HTERT RPE-1 (cell line): Measurements from ENCODE around the gene ERLIN1.

Experiments
- in situ Hi-C: fragments of 300-500 bp; cut with MboI; formaldehyde crosslinking; loops from 4 replicates; pipeline ENCODE4 v1.14.3; 2020; ENCODE audit warnings: low sequenced_read_pairs

The ERLIN1 gene

DNA sequence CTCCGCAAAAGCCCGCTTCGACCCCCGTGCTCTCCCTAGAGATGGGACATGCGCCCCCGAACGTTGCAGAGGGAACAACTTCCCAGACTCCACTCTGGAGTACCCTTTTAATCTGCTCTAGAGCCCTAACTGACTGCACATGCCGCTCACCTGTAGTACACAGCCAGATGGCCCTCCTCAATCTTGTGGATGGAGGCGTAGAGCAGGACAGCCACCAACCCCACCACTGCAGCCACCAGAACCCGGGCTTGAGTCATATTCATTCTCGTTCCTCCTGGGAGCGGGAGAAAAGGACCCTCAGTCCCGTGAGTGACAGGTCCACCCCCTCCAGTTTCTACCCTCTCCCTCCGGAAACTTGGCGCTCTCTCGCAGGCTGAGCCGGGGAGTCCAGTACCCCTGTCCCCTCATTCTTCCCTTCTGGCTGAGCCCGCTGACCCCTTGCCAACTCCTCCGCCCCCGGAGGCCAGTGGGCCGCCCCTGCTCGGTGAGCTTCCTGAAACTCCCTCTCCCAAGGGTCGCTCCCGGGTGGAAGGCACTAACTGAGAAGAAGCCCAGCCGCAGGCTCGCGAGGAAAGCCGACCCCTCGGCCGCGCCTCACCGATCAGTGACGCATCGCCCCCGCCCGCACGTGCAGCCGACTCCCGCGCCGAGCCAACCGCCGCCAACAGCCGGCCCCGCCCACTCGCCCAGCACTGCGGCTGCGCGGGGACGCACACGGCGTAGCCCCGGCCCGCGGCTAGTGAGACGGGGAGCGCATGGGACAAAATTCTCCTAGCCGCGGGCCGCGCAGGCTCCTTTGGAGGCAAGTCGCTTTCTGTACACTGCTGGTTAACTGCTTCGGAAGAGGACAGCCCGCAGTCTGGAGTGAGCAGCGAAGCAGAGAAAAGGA lies at the start of gene ERLIN1:
Gene ERLIN1, minus strand, starts transcription at position 666 of the 889 bp plus-strand sequence. Its CDS starts 403 bp downstream, at position 263.
- in situ Hi-C loops = no loop called here

DNA sequence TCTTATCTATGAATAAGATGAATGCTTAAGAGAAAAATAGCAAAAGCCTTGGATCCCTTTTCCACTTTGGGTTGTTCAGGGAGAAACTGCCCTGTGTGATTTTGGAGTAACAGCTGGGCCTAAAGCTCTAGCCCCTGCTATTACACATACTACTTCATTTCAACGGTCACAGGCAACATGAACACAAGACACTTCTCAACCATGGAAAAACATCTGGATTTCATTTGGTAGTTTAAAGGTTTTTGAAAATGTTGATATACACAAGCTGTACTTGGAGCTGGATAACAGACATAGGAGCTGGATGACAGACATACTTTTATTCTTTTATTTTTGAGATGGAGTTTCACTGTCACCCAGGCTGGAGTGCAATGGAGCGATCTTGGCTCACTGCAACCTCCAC lies 46.3 kb upstream of the ERLIN1 start:
- in situ Hi-C loops = no loop called here

DNA sequence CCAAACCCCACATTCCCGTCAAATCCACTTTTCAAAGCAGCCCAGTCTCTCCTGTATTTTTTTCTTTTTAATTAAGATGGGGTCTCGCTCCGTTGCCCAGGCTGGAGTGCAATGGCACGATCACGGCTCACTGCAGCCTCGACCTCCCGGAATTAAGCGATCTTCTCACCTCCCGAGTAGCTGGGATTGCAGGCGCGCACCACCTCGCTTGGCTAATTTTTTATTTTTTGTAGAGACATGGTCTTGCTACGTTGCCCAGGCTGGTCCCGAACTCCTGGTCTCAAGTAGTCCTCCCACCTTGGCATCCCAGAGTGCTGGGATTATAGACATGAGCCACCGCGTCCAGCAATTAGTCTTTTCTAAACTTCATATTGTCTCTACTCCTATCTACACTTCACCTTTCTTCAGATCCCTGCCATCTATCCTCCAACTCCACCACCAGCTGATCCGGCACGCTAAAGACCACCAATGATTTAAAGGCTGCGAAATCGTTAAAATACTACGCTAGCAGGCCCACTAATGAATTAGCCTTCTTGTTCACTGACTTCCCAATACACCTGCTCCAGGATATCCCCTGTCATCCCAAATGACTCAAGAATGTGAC lies 44.1 kb upstream of the ERLIN1 start:
- in situ Hi-C loops = no loop called here

DNA sequence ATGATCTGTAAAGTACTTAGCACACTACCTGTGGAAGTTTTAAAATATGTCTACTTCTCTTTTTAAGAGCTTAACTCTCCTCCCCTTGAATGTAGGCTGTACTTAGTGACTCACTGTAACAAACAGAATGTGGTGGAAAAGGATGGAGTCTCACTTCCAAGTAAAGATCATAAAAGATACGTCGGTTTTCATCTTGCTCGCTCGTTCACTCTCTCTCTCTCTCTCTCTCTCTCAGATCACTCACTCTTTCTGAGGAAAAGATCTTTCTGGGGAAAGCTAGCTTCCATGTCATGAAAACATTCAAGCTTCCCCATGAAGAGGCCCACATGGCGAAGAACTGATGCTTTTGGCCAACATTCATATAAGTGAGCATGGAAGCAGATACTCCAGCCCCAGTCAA lies 38.0 kb upstream of the ERLIN1 start:
- in situ Hi-C loops = no loop called here

DNA sequence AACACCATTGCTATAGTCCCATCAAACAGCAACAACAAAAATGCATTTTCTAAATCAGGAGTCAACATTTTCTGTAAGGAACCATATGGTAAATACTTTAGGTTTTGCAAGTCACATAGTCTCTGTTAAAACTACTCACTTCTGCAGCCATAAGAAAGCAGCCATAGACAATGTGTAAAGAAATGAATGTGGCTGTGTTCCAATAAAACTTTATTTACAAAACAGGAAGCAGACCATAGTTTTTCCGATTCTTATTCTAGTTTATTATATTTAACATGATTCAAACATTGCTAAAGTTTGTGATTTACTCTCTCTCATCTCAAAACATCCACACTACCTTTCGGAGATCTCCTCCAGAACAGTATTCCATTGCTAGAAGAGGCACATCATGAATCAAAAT lies 36.7 kb upstream of the ERLIN1 start:
- in situ Hi-C loops = no loop called here

DNA sequence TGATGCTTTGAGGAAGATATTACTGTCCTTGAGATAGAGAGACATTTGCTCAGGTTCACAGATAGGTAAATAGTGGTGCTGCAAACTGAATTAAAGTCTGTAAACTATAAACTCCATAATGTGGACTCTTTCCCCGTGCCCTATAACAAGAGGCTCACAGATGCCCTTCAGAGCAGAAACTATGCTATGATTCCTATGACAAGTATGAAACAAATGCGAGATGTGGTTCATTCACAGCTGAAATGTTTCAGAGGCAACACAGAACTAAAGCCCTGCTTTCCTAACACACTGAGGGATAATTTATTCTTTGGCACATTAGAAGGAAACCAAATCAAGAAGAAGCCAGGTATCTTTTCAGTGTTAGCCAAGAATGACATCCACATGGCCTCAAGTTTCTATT lies 30.2 kb upstream of the ERLIN1 start:
- in situ Hi-C loops = no loop called here

DNA sequence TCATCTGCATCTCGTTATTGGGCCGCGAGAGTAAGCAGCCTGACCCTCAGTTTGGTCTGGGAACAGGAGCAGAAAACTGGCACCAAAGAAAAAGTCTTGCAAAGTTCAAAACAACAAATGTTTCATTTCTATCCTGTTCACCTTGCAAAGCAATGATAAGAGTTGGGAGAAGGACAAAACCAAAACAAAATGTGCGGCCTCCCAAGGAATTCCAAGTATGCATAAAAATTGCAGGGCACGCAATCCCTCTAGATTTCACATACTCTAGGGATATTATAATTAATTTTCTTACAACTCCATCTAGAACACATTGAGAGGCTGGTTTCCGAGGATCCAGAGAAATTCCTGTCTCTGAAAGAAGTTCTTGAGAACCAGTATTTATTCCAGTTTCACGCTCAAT lies 23.5 kb upstream of the ERLIN1 start:
- in situ Hi-C loops = no loop called here

DNA sequence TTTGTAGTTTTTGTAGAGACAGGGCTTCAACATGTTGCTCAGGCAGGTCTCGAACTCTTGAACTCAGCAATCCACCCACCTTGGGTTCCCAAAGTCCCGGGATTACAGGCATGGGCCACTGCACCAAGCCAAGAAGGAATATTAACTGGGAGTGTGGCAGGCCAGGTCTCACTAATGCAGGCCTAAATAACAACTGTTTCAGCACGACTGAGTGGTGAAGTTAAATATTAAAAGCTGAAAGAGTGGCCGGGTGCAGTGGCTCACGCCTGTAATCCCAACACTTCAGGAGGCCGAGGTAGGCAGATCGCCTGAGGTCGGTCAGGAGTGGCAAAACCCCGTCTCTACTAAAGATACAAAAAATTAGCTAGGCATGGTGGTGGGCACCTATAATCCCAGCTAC lies 22.4 kb upstream of the ERLIN1 start:
- in situ Hi-C loops = no loop called here

DNA sequence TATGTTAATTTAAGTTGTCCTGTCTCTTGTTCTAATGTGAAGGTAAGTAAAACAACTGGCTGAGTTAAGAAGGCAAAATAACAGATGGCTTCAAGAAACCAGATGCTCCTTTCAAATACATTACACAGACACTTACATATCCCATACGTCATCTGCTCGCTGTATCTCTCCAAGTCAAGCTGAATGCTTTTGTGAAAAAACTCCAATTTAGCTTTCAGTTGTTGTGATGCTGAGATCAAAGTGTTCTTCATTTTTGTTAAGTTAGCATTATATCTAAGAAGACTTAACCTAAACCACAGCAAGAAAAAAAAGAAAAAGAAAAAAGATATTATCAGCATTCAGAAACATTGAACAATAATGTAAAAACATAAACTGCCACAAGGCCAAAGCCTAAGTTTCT lies 18.5 kb upstream of the ERLIN1 start:
- in situ Hi-C loops = no loop called here

DNA sequence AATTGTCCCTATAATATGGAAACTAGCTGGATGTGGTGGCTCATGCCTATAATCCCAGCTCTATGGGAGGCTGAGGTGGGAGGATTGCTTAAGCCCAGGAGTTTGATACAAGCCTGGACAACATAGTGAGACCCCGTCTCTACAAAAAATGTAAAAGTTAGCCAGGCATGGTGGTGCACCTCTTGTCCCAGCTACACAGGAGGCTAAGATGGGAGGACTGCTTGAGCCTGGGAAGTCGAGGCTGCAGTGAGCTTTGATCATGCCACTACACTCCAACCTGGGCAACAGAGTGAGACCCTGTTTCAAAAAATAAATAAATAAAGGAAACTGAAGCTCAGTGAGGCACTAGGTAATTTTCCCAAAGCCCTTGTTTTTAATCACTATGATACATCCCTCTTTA lies 15.7 kb upstream of the ERLIN1 start:
- in situ Hi-C loops = no loop called here

DNA sequence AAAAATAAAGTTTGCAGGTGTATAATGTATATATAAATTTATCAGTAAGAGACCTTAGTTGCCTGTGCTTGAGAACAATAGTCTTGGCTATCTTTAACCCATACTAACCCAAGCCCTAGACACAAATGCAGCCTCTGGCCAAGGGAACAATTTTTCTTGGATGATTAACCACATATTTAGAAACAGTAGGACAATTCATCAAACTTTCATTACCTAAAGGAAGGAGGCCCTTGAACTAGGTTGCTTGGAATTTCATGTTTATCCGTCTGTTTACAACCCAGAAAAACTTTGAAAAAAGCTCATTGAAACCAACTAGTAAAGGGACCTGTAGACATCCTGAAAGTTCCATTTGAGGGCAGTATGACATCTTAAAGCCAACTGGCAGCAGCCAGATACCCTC lies 8.9 kb upstream of the ERLIN1 start:
- in situ Hi-C loops = no loop called here

DNA sequence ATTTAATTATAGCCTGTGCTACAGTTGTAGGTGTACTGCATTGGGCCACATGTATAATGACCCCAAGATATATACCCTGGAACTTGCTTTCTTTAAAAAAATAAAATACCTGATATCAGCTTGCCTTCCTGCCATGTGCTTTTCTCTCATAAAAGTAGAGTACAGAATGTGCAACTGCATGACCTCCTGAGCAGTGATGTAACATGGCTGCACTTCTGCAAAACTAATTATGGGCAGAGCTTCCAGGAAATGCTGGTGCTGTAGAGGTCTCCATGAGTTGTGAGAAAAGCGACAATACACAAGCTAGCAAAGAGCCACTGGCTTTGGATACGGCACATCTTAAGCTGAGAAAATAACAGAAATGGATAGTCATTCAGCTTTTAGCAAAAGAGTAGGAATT lies 6.5 kb upstream of the ERLIN1 start:
- in situ Hi-C loops = no loop called here

DNA sequence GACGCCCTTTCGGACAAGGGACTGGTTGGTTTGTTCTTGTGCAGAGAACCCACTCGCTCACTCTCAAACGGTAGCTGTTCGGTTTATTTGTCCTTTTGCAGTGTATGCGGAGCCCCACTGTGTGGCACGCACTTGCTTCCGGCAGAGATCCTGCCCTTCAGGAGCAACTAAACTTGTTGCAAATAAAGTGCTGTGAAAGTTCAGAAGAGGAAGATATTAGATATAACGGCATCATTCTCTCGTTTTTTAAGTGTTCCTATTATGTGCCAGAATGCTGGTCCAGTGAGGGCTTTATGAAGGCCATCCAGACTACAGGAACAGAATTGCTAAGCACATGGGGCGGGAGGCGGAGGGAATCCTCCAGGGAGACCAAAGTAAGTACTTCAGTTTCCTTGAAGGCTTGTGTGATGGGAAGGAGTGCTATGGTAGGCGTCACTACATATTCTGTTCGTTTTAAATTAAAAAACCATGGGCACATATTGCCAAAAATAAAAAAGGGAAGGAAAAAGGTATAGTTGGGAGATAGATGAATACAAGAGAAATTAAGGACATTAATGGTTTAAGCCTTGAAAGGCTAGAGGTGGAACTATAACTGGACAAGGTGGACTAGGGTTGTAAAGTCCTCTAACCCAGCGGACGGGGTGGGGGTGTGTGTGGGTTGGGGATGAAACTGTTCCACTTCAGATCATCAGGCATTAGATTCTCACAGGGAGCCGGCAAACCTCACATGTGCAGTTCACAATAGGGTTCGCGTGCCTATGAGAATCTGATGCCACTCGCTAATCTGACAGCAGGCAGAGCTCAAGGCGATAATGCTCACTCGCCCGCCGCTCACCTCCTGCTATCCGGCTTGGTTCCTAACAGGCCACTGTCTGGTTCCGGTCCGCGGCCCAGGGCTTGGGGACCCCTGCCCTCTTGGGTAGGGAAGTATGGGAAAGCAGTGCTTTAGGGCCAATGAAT lies 704 bp upstream of the ERLIN1 start:
- in situ Hi-C loops = no loop called here

DNA sequence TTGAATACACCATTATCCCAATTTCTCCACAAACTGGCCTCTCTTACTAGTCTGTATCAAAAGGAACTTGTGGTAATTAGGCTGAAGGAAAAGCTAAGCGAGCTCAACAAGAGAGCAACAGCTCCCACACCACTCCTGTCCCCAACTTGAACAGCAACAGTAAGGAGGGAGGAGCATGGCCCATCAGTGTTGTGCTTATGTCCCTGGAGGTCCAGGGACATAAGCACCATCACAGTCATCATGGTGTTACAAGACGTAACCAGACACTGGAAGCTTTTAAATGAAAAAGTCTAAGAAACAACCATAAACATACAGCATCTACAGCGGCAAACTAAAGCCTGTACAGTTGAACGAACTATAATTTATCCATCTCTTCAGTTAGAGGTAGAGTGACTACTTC lies 989 bp downstream of the ERLIN1 start:
- in situ Hi-C loops = no loop called here

DNA sequence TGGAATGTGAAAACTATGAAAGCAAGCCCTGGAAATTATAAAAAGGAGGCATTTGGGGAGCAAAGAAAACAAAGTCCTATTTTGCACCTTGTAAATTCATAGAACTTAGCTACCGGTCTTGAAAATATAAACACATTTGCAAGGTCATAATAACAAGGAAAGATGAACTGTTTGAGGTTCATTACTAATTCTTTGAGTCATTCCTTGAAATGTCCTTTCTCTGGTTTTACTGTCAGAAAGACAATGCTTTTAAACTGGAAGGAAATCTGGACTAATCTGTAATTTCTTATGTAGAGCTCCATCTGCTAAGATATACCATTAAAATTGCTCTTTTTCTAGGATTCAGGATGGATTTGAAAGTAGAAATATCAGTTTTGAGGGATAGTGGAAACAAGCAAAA lies 1.4 kb downstream of the ERLIN1 start:
- in situ Hi-C loops = no loop called here

DNA sequence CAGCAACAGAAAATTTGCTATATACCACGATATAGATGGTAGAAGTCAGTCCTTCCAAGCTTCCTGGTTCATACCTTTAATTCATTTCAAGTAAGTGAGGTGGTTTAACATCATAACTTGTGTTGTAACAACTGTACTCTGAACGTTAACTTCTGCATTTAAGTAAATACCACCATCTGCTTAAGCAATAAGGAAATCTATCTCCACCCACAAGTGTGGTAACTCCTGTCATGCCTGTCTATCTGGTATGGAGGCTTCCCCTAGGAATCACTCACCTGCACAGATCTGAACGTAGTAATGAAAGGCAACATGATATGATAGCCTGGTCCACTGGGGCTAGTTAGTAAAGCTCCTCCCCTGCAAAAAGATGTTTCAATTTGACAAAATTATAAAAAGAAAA lies 2.3 kb downstream of the ERLIN1 start:
- in situ Hi-C loops = no loop called here

DNA sequence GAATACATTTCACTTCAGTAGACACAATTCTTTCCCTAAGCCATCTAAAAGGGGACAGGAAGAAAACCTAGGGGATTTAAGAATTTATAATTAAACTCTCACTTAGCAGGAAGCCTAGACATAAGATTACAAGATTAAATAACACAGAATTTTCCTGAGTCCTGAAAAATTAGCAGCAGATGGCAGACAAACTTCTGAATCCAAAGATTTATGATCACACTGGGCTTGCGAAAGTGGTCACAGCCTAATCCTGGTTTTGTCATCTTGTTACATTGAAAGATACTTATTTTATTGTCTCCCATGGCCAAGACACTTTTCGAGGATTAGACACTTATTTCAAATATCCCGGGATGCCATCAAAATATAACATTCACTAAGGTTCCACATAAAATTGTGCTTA lies 2.9 kb downstream of the ERLIN1 start:
- in situ Hi-C loops = no loop called here

DNA sequence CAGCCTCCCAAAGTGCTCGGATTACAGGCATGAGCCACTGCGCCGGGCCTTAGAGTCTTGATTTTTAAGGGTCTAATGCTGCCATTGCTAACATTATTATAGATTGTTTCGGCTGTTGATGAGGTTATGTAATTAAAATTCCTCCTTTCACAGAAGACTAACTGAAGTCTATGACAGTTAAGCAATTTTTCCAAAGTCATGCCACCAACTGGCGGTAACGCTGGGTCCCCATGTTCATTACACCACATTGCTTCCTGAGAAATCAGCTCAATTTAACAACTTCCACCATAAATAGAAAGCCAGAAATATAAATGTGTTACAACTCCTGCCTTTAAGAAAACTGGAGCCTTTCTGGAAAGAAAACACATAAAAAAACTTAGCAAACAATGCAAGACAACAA lies 3.5 kb downstream of the ERLIN1 start:
- in situ Hi-C loops = no loop called here

DNA sequence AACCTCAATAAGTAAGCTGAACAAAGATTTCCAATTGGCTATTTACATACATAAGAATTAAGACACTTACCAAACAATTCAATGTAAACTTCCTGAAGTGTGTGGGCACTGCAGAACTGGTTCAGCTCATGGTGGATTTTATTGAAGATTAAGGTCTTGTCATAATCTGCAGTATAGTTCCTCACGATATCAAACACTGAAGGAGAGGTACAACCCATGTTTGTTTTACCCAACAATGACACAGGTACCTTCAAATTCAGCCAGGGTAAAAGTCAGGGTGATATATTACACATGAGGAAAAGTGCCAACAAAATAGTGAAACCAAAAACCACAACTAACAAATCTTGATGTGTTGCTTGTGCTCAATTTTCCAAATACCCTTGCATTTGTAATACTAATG lies 10.0 kb downstream of the ERLIN1 start:
- in situ Hi-C loops = no loop called here

DNA sequence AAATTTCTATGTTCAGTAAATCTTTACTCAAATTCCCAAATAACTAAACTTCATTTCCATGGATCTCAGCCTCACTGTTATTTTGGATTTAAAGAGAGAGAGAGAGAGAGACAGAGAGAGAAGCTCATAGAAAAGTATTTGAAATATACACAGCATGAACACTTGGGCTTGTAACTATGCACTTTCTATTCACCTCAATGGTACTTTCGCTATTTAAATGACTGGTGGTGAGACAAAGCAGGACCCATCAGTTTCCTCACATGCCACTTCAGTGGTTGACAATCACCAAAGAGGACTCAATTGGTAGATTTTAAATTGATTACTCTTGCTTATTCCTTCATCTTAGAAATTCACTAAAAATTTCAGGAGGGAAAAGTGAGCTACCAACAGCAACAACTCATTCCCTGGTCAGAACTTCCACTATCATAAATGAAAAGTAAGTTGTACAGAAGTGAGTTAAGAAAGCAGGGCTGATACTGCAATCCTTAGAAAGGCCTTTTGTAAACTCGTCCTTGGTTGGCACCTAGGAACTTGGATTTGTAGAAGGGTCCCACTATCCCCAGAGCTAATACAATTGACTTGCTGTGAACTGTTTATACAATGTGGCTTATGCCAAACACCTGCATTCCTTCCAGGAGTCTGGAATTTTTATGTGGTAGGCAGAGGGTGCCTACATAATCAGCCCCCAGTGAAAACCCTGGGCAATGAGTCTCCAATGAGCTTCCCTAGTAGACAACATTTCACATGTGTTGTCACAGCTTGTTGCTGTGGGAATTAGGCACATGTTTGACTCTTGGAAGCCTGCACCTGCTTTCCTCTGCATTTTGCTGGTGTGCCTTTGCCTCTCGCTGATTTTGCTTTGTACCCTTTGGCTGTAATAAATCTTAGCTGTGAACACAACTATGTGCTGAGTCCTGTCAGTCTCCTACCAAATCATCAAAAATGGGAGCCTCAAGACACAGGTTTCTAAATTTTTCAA lies 10.8 kb downstream of the ERLIN1 start:
- in situ Hi-C loops = no loop called here
